ENCODE results near the gene OSBPL6. TPM values are rescaled to one million over a fixed set of nuclear protein-coding genes. Genes with fewer than 3 reads are reported as not detected.

Gene OSBPL6
- total and polyA plus RNA-seq, 10 of the 15 experiments (the other 5 are each of a cell fraction or from before 2014, with no cell fraction given): 0.01 to 0.08 (median 0.03) TPM; not detected in 5

GRCh38 chr2:178413472-178414265, 219.4 kb downstream of the OSBPL6 start (continued):
- TF ChIP-seq IKZF2 (IDR thresholded peaks at IDR 0.05) (peak in 1 of 2 experiments; percentile 57; a peak in 3 of 4 replicates), BMI1 (IDR thresholded peaks at IDR 0.05; ENCODE audit: borderline replicate concordance) (no peak), MLLT1 (IDR thresholded peaks at IDR 0.05) (0 out of 2 replicates have a peak, but pooled peaks have one; percentile 5), PRDM15 (CRISPR knock-in tag; IDR thresholded peaks at IDR 0.05) (no peak), ZBTB33 (IDR thresholded peaks at IDR 0.05) (no peak), CEBPB (IDR thresholded peaks at IDR 0.05; ENCODE audit: borderline replicate concordance in 1 of 2, low read depth in 2 of 2, low read length in 2 of 2) (no peak), RELB (IDR thresholded peaks at IDR 0.05; ENCODE audit: low read depth) (peak; percentile 58), HSF1 (IDR thresholded peaks at IDR 0.05; ENCODE audit: low read depth, low read length) (0 out of 2 replicates have a peak, but pooled peaks have one; percentile 23), NR2C1 (IDR thresholded peaks at IDR 0.05) (peak; percentile 36; the same call in 1 of the 2 replicates), E2F4 (IDR thresholded peaks at IDR 0.05; ENCODE audit: low read depth, low read length) (0 out of 2 replicates have a peak, but pooled peaks have one; percentile 44)
